T47D (cell line): ENCODE results near the gene DOK5.
A peak's percentile ranks its signal among the peaks of the same experiment; 100 is the strongest.

Source experiments
- DNase-seq, 2 experiments: peaks; one replicate each; pipeline versions ENCODE4 v3.0.0 to v3.0.0-alpha.2; 2011 to 2012; ENCODE audit warnings: low read depth in 1 of 2, low spot score in 1 of 2
- JUND ChIP-seq: IDR thresholded peaks from 2 replicates; pipeline ENCODE4 v1.6.1; 2012; ENCODE audit warnings: low read depth
- in situ Hi-C: cut with HindIII; loops from 2 replicates; pipeline ENCODE4 v1.10.0; 2016; ENCODE audit warnings: low sequenced_read_pairs, low pct_unique_long_range_greater_than_20kb

The DOK5 gene

DNA sequence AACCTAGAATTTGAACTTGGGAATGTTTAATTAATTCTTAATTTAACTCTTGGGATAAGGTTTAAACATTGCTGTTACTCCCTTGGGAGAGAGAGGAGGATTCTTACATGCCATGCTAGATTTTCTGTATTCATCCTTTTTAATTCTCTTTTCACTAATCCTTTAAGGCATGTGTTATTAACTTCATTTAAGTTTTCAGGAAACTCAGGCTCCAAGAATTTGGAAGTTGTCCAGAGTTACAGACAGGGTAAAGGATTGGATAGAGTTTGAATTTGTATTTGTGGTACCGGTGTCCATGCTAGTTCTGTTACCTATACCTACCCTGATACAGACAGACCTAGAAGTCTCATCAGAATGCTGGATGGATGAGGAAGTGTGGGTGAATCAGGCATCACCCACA is 23.7 kb downstream of the DOK5 start:
- no peak for DNase-seq
- in situ Hi-C loops: no loop called here
- TF ChIP-seq JUND: no peak

- TF ChIP-seq JUND: no peak
- in situ Hi-C loops: no loop called here
- no peak for DNase-seq
These were observed 26.8 kb downstream of the DOK5 start for GRCh38 chr20:54502179-54502578.

GRCh38 chr20:54506643-54507042 is 31.2 kb downstream of the DOK5 start:
- no peak for DNase-seq
- in situ Hi-C loops: no loop called here
- no peak for TF ChIP-seq JUND

- in situ Hi-C loops: no loop called here
- DNase-seq: peak in 1 of 2 experiments; percentile 72
- TF ChIP-seq JUND: no peak
These were observed 35.2 kb downstream of the DOK5 start for GRCh38 chr20:54510541-54511129.

DNA sequence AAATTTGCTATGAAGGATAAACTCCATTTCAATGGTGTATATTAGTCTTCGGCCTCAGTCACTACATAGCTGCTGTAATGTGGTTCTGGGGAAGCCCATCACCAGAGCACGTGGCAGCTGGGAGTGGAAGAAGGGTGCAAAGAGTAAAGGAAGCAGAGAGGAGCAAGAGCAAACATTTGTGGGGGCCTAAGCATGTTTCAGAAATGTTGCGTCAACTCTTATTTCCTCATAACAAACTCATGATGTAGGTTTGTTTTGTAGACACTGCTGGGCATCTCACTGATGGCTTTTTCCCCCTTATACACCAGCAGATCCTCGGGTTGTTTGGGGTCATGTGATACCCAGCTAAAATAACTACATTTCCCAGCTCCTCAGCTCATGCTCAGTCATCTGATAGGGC is 37.3 kb downstream of the DOK5 start:
- no peak for DNase-seq
- in situ Hi-C loops: no loop called here
- no peak for TF ChIP-seq JUND

DNA sequence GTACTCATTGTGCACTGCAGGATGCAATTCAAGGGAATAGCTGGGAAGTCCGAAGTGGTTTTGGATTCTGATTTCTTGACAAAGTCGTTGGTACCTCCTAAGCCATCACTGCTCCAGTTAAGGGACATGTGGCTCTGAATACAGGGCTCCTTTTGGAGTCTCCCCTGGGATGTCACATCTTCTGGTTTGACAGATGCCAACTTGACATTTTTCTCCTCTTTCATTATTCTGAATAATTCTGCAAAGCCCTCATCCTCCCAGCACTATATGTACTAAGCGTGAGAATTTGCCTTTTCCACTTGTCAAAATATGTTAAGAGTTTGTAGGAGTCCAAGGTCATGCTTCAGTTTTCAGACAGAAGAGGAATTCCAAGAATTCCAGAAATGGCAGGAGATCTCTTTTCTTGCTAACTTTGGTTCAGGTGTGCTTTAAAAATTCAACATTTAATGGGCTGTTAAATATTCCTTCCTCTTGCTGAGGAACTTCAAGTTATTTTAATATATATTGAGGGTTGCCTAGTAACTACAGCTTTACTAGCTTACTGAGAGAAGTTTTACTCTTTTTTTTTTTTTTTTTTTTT is 38.7 kb downstream of the DOK5 start:
- no peak for DNase-seq
- TF ChIP-seq JUND: no peak
- in situ Hi-C loops: no loop called here

DNA sequence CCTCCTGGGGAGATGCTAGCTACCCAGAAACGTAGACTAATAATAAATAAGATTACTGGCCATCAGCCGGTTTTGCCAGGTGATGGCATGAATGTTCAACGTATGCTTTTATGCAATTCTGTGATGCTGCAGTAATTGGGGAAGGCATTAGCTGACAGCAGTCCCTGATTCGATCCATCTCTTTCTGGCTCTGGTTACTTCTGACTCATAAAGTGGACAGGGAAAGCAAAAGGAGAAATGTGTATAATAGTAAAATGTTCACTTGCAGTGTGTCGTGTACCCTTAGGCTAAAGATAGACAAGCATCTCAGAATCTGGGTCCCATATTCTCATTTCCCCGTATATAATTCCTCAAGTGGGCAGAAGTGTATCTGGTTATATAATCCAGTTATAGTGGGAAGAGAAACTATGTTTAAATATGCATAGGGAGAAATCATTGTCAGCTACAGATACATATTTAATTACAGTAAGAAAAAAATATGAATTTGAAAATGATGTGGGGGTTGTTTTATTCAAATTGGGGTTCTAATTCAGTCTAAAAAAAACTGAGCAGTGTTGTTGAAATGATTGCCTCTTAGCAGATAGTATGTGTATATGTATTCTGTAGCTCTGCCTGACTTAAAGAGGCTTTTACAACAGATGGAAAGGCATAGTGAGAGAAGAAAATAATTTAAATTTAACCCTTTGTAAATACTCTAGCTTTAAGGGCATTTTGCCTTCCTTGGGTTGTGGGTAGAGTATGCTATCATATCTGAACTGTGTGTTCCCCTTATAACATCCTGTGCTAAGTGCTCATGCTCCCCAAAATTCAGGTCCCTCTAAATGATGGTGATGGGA is 40.6 kb downstream of the DOK5 start:
- in situ Hi-C loops: no loop called here

GRCh38 chr20:54517241-54517975 is 42.0 kb downstream of the DOK5 start:
- no peak for DNase-seq
- in situ Hi-C loops: no loop called here
- no peak for TF ChIP-seq JUND

More for the DNA sequence above, 40.6 kb downstream of the DOK5 start:
- TF ChIP-seq JUND: no peak
- no peak for DNase-seq

DNA sequence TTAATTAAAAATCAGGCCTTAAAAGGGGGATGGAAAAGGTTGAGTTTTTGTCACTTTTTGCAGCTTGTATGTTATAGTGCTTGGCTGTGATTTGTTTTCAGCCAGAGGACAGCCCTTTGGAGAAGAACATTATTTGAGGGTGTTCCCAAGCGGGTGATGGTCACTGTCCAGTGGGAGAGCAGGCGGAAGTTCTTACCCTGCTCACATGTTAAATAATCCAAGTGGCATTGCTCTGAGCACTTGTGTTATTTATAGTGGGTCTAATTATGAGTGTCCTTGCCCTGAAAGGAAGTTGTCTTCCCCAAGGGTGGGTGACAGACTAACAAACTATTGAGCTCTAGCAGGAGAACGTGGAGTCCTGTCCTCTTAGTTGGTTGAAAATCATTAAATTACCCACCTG is 49.5 kb downstream of the DOK5 start:
- in situ Hi-C loops: no loop called here
- DNase-seq: no peak
- no peak for TF ChIP-seq JUND

DNA sequence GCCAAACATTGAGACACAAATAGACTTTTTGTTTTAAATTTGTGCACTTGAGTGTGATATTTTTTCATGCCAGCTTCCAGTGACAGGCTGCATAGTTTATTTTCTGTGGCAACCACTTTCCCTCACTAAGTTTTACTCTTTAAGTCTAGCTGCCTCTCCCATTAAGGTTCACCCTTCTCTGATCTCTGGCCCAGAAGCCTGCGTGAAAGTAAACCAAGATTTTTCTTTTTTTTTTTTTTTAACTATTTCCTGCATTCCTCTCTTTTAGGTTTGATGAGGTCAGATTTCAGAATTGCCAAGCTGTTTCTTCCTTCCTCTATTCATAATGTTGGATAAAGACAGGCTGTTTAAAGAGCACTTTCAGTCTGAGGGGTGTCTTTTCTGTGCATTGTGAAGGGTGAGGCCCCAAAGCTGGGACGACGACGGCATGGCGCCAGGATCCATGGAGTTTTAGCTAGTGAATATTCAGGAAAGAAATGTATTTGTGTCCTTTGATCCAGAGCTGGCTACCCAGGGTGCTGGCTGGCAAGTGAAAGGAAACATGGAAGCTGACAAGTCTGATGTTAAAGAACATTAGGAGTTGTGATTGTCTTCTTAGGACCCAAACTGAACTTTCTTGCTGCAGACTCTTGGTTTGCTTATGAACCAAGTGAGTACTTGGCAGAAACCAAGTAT is 50.7 kb downstream of the DOK5 start:
- TF ChIP-seq JUND: no peak
- no peak for DNase-seq
- in situ Hi-C loops: no loop called here

- no peak for DNase-seq
- TF ChIP-seq JUND: no peak
- in situ Hi-C loops: no loop called here
These were observed 51.4 kb downstream of the DOK5 start for GRCh38 chr20:54526801-54527200.

- DNase-seq: no peak
- in situ Hi-C loops: no loop called here
- no peak for TF ChIP-seq JUND
These were observed 57.2 kb downstream of the DOK5 start for GRCh38 chr20:54532573-54532972.
